Bronchial epithelial cell (primary cell): Measurements from ENCODE around the gene ZFHX3. TPM values are rescaled to one million over a fixed set of nuclear protein-coding genes. Genes with fewer than 3 reads are reported as not detected.

ENCODE experiments used
- DNase-seq: peaks from one replicate; pipeline ENCODE4 v3.0.0-alpha.2; 2010; ENCODE audit warnings: low read depth
- FAIRE-seq: peaks from 2 replicates; lab custom pipeline; 2011; peaks lifted over from hg19 to GRCh38; lab: Jason Lieb, UNC
- H3K27me3 ChIP-seq: 2 replicates; pipeline ENCODE4 v1.5.1; 2011; ENCODE audit warnings: low read length; ENCODE audit not compliant: control insufficient read depth, insufficient read depth
- H3K36me3 ChIP-seq: 2 replicates; pipeline ENCODE4 v1.5.1; 2011; ENCODE audit warnings: low read length; ENCODE audit not compliant: control insufficient read depth, insufficient read depth
- H3K4me3 ChIP-seq: 2 replicates; pipeline ENCODE4 v1.5.1; 2011; ENCODE audit warnings: mild to moderate bottlenecking, low read depth, low read length, control low read depth
- total RNA-seq: library from RNA; depleted of rRNA; stranded (reverse); fragments of >200 nt; gene quantifications from 2 replicates; pipeline ENCODE4 v1.2.1, GENCODE V29; 2014
- TF ChIP-seq, protein P1 (sequence below): IDR thresholded peaks from 2 replicates; pipeline ENCODE4 v1.5.1; 2011; ENCODE audit warnings: mild to moderate bottlenecking, moderate library complexity, low read length, control low read depth, inconsistent platforms; ENCODE audit not compliant: insufficient read depth, severe bottlenecking

The ZFHX3 gene
- total RNA-seq, 1 donor from 2014 or later = 3.9 TPM

DNA sequence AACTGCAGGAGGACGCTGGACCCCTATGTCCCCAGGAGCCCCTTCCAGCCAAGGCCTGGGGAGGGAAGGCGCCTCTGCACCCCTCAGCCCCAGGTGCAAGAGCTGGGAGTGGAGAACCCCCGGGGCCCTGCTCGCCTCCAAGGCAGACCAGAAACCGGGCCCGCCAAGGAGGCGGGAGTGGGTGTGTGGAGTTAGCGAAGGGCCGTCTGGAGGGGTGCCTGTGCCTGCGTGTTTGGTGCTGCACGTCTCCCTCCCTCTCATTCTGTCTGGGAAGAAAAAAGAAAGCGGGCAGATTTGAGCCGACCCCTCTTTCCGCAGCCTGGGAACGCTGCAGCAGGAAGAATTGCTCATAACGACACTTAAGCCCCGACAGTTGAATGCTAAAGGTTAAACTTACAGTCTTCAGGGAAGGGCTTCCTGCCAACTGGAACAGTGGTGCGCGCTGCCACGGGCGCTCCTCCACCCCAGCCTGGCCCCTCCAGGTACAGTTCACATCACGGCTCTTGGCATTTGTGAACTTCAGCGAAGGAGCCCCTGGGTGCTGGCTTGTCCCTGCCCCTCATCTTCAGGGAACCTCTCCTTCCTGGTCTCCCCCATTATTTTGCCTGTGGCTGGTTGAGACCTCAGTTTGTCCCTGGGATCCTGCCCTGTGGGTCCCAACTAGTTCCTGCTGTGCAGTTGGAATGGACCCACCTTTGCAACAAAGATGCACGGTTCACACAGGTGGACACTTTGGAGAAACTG, 19.2 kb upstream of the ZFHX3 start:
- Histone ChIP-seq H3K4me3 (no peak overlapping the region), H3K27me3 (no peaks in the 10 kb centered on the region), H3K36me3 (no peaks in the 10 kb centered on the region)
- TF ChIP-seq, protein P1, sequence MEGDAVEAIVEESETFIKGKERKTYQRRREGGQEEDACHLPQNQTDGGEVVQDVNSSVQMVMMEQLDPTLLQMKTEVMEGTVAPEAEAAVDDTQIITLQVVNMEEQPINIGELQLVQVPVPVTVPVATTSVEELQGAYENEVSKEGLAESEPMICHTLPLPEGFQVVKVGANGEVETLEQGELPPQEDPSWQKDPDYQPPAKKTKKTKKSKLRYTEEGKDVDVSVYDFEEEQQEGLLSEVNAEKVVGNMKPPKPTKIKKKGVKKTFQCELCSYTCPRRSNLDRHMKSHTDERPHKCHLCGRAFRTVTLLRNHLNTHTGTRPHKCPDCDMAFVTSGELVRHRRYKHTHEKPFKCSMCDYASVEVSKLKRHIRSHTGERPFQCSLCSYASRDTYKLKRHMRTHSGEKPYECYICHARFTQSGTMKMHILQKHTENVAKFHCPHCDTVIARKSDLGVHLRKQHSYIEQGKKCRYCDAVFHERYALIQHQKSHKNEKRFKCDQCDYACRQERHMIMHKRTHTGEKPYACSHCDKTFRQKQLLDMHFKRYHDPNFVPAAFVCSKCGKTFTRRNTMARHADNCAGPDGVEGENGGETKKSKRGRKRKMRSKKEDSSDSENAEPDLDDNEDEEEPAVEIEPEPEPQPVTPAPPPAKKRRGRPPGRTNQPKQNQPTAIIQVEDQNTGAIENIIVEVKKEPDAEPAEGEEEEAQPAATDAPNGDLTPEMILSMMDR = no peak
- peak; percentile 45 for DNase-seq
- FAIRE-seq = no peak

DNA sequence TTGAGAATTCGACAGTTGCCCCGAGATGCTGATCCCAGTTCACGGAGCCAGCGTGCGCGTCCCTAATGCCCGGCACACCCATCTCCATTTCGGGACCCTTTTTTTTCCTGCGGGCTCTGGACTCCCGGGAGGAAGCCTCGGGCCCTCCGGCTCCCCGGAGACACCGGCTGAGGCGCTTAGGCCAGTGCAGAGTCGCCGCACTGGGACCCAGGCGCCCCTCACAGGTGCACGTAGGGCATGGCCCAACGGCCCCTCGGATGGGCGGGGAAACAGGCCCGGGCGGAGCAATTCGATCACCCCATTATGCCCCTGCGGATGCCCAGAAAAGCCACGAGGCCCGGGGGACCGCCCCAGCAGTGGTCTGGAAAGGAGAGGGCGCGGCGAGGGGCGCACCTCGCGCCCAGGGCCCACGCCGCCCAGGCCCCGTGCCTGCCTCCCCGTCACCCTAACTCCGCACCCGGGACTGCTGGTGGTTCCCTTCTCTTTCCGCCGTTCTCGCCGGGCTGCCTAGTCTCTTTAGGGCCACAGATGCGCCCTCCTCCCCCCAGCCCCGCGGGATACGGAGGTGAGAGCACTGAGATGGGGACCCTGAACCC, 18.5 kb upstream of the ZFHX3 start:
- Histone ChIP-seq H3K4me3 (no peak overlapping the region), H3K27me3 (no peaks in the 10 kb centered on the region), H3K36me3 (no peaks in the 10 kb centered on the region)
- FAIRE-seq = no peak
- no peak for DNase-seq
- TF ChIP-seq, protein P1 = no peak

DNA sequence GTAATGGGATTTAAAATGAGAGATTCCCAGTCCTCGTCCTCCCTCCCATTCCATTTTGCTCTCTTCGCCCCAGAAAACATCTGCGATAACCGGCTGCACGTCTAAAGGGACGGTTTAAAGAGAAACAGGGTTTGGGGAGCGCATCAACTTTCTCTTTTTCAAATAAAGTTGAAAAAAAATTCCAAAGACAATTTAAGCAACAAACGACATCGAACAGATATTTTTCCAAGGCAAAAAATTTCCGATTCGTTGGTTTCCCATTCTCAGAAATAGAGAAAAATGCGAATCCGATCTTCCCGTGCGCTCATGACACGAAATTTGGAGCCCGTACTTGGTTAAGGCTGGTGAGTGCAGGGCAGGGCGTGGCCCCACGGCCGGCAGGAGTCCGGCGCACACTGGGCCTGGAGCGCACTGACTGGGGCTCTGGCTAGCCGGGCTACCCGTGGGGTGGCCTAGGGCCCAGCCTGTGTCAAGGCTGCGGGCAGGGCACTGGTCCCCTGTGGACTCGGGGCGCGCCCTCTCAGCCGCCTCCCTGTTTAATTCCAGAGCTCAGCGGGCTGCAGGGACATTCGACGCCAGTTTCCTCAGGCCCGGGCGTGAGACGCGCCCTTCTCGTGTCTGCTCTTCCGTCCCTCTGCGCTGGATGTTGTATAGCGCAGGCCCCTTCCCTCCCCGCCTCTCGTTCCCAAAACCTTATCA, 17.9 kb upstream of the ZFHX3 start:
- no peaks in the 10 kb centered on the region for H3K27me3 ChIP-seq
- DNase-seq (no peak), FAIRE-seq (no peak)
- TF ChIP-seq, protein P1 = no peak
- no peaks in the 10 kb centered on the region for H3K36me3 ChIP-seq
- peak overlapping the region; percentile 4 for H3K4me3 ChIP-seq

DNA sequence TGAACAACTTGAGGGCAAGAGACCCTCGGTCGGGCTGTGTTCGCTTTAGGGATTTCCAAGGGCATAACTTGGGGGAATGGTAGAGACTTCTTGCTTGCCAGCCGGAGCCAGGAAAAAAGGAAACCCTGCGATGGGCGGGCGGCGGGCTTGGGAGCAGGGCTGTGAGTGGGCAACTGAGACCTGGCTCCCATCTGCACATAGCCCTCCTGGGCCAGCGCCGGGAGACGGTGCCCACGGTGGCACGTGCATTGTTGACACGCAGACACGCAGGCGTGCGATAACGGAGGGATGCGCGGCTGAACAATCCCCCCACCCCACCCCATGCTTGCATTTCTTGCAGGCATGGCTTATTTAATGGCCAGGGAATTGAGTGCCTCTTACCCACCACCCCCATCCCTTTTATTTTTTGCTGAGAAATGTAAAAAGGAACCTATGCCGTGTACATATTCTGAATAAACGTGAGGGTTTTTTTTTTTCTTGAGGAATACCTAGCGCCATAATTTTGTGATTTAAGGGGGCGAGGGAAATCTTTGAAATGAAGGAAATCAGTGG, 17.1 kb upstream of the ZFHX3 start:
- no peak for FAIRE-seq
- TF ChIP-seq, protein P1 = no peak
- DNase-seq = no peak
- no peak overlapping the region for H3K4me3 ChIP-seq
- no peaks in the 10 kb centered on the region for H3K27me3 ChIP-seq
- H3K36me3 ChIP-seq = no peaks in the 10 kb centered on the region

DNA sequence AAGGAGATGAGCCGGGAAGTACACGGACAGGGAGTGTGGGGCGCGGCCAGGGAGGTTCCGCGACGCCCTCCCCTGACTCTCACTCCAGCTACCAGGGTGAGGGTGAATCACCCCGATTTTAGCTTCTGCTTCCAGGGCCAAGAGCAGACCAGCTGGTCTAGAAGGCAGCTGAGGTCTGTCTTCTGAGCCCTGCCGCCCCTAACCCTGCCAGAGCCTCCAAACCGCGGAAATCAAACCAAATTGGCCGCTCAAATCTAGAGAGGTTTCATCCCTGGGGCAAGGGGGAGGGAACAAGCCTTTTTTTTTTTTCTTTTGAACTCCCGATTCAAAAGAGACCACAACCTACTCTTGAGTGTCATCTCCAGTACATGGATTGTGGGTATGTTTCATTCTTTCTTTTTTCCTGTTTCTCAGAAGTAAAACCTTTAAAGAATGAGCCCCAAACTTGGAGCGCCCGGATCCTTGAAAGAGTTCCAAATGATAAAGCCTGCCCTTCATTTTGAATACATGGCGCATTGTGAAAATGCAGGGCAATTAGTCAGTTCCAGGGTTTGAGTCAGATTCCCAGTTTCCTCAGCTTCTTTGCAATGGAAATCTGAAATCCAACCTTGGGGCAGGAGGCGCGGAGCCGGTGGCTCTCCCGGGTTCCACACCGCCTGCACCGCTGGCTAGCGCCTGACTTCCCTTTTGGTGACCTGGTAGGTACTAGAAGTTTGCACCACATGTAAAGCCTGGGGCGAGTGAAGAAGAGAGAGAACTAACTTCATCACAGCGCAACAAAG, 16.5 kb upstream of the ZFHX3 start:
- DNase-seq (no peak), FAIRE-seq (no peak)
- no peaks in the 10 kb centered on the region for H3K36me3 ChIP-seq
- H3K27me3 ChIP-seq = no peaks in the 10 kb centered on the region
- no peak overlapping the region for H3K4me3 ChIP-seq
- TF ChIP-seq, protein P1 = no peak
